GM23338 (cell line): ENCODE results near the gene SPDYA. TPM values are rescaled to one million over a fixed set of nuclear protein-coding genes. Genes with fewer than 3 reads are reported as not detected.
"Not testable (repeated sequence)": the region's sequence is repeated elsewhere in the genome, so short reads cannot be mapped to it uniquely, and the experiment has no call there.

ENCODE experiments used
- ATAC-seq: fragments of 200-7000 bp; cut with Tn5 transposase; 3 replicates; pipeline ENCODE4 v1.9.1; 2020
- DNase-seq: peaks from one replicate; pipeline ENCODE4 v3.0.0-alpha.2; 2015; ENCODE audit warnings: low spot score
- H2AFZ ChIP-seq: fragments of 200-600 bp; sonication (generic); 2 replicates; pipeline ENCODE4 v1.8.0; 2016; ENCODE audit warnings: antibody characterized with exemption, mild to moderate bottlenecking, moderate library complexity
- H3F3A ChIP-seq: fragments of 200-600 bp; sonication (generic); replicated peaks from 2 replicates; pipeline ENCODE4 v1.8.0; 2017; ENCODE audit warnings: antibody characterized with exemption, mixed run types, low read depth
- H3K27ac ChIP-seq: fragments of 200-600 bp; sonication (generic); 2 replicates; pipeline ENCODE4 v1.6.1; 2016; ENCODE audit warnings: low read depth
- H3K27me3 ChIP-seq: fragments of 200-600 bp; sonication (generic); 2 replicates; pipeline ENCODE4 v1.8.0; 2016; ENCODE audit warnings: mild to moderate bottlenecking, mixed run types, moderate library complexity; ENCODE audit not compliant: insufficient read depth
- H3K36me3 ChIP-seq: fragments of 200-600 bp; sonication (generic); 2 replicates; pipeline ENCODE4 v1.8.0; 2016; ENCODE audit warnings: mild to moderate bottlenecking; ENCODE audit not compliant: insufficient read depth
- H3K4me1 ChIP-seq: fragments of 200-600 bp; sonication (generic); 2 replicates; pipeline ENCODE4 v1.8.0; 2016; ENCODE audit warnings: mild to moderate bottlenecking, moderate library complexity; ENCODE audit not compliant: insufficient read depth
- H3K4me2 ChIP-seq: fragments of 200-600 bp; sonication (generic); 2 replicates; pipeline ENCODE4 v1.7.1; 2017; ENCODE audit warnings: mixed run types
- H3K4me3 ChIP-seq: fragments of 200-600 bp; sonication (generic); 2 replicates; pipeline ENCODE4 v1.6.1; 2016; ENCODE audit warnings: mixed run types
- H3K79me2 ChIP-seq: fragments of 200-600 bp; sonication (generic); replicated peaks from 2 replicates; pipeline ENCODE4 v1.8.0; 2017; ENCODE audit warnings: mild to moderate bottlenecking; ENCODE audit not compliant: insufficient read depth
- H3K9me2 ChIP-seq: fragments of 200-600 bp; sonication (generic); 2 replicates; pipeline ENCODE4 v1.8.0; 2017; ENCODE audit not compliant: insufficient read depth
- H4K20me1 ChIP-seq: fragments of 200-600 bp; sonication (generic); replicated peaks from 2 replicates; pipeline ENCODE4 v1.8.0; 2017; ENCODE audit warnings: mild to moderate bottlenecking; ENCODE audit not compliant: insufficient read depth
- H3K27ac Mint-ChIP-seq: 2 replicates; pipeline ENCODE4 v1.8.0; 2020; ENCODE audit warnings: inconsistent platforms, mild to moderate bottlenecking, moderate library complexity, mixed read lengths
- H3K27me3 Mint-ChIP-seq: 3 replicates; pipeline ENCODE4 v1.8.0; 2022; ENCODE audit warnings: low read depth, mild to moderate bottlenecking, moderate library complexity, mixed read lengths, inconsistent platforms; ENCODE audit not compliant: insufficient read depth, poor library complexity
- H3K36me3 Mint-ChIP-seq: 3 replicates; pipeline ENCODE4 v1.8.0; 2021; ENCODE audit warnings: low read depth, mild to moderate bottlenecking, inconsistent platforms, moderate library complexity, mixed read lengths
- H3K4me1 Mint-ChIP-seq: 3 replicates; pipeline ENCODE4 v1.8.0; 2020; ENCODE audit warnings: mild to moderate bottlenecking, inconsistent platforms, mixed read lengths
- H3K4me3 Mint-ChIP-seq: 3 replicates; pipeline ENCODE4 v1.8.0; 2021; ENCODE audit warnings: moderate library complexity, mild to moderate bottlenecking, inconsistent platforms, mixed read lengths
- H3K9me3 Mint-ChIP-seq: 3 replicates; pipeline ENCODE4 v1.8.0; 2020; ENCODE audit warnings: moderate library complexity, mild to moderate bottlenecking, inconsistent platforms, mixed read lengths
- CREB1 ChIP-seq: fragments of 250-450 bp; sonication (Bioruptor Pico); IDR thresholded peaks from 2 replicates; pipeline ENCODE4 v1.5.0; 2020; ENCODE audit warnings: low read depth, mild to moderate bottlenecking, moderate library complexity
- CTCF ChIP-seq, 2 experiments: fragments of 200-600 bp in 1 of 2; sonication (generic) in 1 of 2; conservative IDR thresholded peaks; 2 replicates each; pipeline versions ENCODE4 v1.5.1 to v1.6.1; 2016 to 2017; ENCODE audit warnings: antibody characterized with exemption in 2 of 2, low read depth in 2 of 2, mild to moderate bottlenecking in 2 of 2, moderate library complexity in 1 of 2
- ETS1 ChIP-seq: IDR thresholded peaks from 2 replicates; pipeline ENCODE4 v1.6.1; 2016; ENCODE audit warnings: antibody characterized with exemption
- EZH2 ChIP-seq: fragments of 200-600 bp; sonication (generic); IDR thresholded peaks from one replicate; pipeline ENCODE4 v1.8.0; 2017; ENCODE audit warnings: antibody characterized with exemption, mild to moderate bottlenecking, low read depth; ENCODE audit not compliant: unreplicated experiment
- EZH2phosphoT487 ChIP-seq: fragments of 200-600 bp; sonication (generic); IDR thresholded peaks from one replicate; pipeline ENCODE4 v1.8.1; 2018; ENCODE audit warnings: antibody characterized with exemption; ENCODE audit not compliant: unreplicated experiment
- JUNB ChIP-seq: IDR thresholded peaks from one replicate; pipeline ENCODE4 v1.6.1; 2016; ENCODE audit warnings: antibody characterized with exemption; ENCODE audit not compliant: unreplicated experiment
- NANOG ChIP-seq: IDR thresholded peaks from 2 replicates; pipeline ENCODE4 v1.6.1; 2016; ENCODE audit warnings: antibody characterized with exemption, borderline replicate concordance
- POLR2AphosphoS5 ChIP-seq: IDR thresholded peaks from 2 replicates; pipeline ENCODE4 v1.6.1; 2016; ENCODE audit warnings: antibody characterized with exemption, low read depth
- REST ChIP-seq: IDR thresholded peaks from one replicate; pipeline ENCODE4 v1.6.1; 2018; ENCODE audit warnings: antibody characterized with exemption; ENCODE audit not compliant: unreplicated experiment
- ZNF114 ChIP-seq: fragments of 250-450 bp; sonication (Bioruptor Pico); IDR thresholded peaks from 2 replicates; pipeline ENCODE4 v1.5.0; 2020; ENCODE audit warnings: mild to moderate bottlenecking, moderate library complexity
- ZNF331 ChIP-seq: fragments of 250-450 bp; sonication (Bioruptor Pico); IDR thresholded peaks from 2 replicates; pipeline ENCODE4 v1.5.0; 2020; ENCODE audit warnings: low read depth, mild to moderate bottlenecking, moderate library complexity
- polyA plus RNA-seq: library from polyadenylated mRNA; unstranded; fragments of >200 nt; fragmentation: Nextera tagmentation; extraction: Ambion mirVana; gene quantifications from 2 replicates; pipeline ENCODE4 v1.2.1, GENCODE V29; 2016
- total RNA-seq: library from RNA; depleted of rRNA; stranded (reverse); fragments of >200 nt; shearing (Covaris generic); gene quantifications from 2 replicates; pipeline ENCODE4 v1.2.3, GENCODE V29; 2014

The SPDYA gene
- total and polyA plus RNA-seq, 2 experiments from 2014 or later = 0.42 to 4.0 TPM

DNA sequence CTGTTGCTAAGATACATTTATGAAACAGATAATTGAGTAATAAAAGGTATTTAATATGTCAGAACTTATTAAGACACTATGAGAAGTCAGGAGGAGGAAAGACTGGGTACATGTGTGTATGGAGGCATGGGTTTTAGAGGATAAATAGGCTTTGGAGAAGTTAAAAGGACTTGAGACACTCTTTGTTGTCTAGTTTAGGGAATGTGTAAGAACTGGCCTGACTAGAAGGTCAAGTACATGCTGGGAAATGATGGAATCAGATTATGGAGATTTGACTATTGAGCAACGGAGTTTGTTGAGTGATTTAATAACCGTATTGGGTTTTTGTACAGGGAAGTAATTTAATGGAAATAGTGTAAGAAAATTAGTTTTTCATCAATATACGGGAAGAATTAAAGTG, 28.2 kb upstream of the SPDYA start (continued):
- TF ChIP-seq POLR2AphosphoS5 (no peak), ETS1 (no peak), ZNF114 (no peak)

- H3K36me3 ChIP-seq = peaks cover 51% of the 10 kb centered on the region
- H4K20me1 ChIP-seq, H3F3A ChIP-seq, DNase-seq, H3K4me3 ChIP-seq, H3K27me3 ChIP-seq, H3K4me3 Mint-ChIP-seq, H3K27ac ChIP-seq, H3K27me3 Mint-ChIP-seq, ATAC-seq, H3K4me2 ChIP-seq, H3K9me2 ChIP-seq, H2AFZ ChIP-seq, H3K4me1 ChIP-seq, H3K4me1 Mint-ChIP-seq, H3K27ac Mint-ChIP-seq, H3K9me3 Mint-ChIP-seq, H3K79me2 ChIP-seq: not testable (repeated sequence)
- H3K36me3 Mint-ChIP-seq = peaks cover 69% of the 10 kb centered on the region
Measured at GRCh38 chr2:28784570-28784969, 26.1 kb upstream of the SPDYA start.

DNA sequence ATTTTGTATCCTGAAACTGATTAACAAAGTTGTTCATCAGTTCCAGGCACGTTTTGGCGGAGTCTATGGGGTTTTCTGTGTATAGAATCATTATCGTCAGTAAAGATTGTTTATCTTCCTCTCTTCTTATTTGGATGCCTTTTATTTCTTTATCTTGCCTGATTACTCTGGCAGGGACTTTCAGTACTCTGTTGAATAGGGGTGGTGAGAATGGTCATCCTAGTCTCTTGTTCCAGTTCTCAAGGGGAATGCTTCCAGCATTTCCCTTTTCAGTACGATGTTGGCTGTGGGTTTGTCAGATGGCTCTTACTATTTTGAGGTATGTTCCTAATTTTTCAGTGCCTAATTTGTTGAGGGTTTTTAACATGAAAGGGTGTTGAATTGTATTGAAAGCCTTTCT, 14.0 kb upstream of the SPDYA start:
- no peak overlapping the region for H3K4me2 ChIP-seq
- H3K4me1 ChIP-seq = peaks cover 8% of the 10 kb centered on the region; the same call in 1 of the 2 replicates
- Mint-ChIP-seq H3K4me3 (no peak overlapping the region), H3K27ac (peak overlapping the region; percentile 38; the same call in 1 of the 2 replicates), H3K36me3 (peaks cover 55% of the 10 kb centered on the region), H3K9me3 (no peaks in the 10 kb centered on the region), H3K4me1 (no peaks in the 10 kb centered on the region), H3K27me3 (no peaks in the 10 kb centered on the region)
- no peak overlapping the region for H2AFZ ChIP-seq
- TF ChIP-seq ZNF114 (no peak), JUNB (no peak)
- H3K27me3 ChIP-seq = no peaks in the 10 kb centered on the region
- H3K79me2 ChIP-seq = peaks cover 44% of the 10 kb centered on the region
- H3K27ac ChIP-seq = no peak overlapping the region
- peaks cover 17% of the 10 kb centered on the region for H3K36me3 ChIP-seq
- DNase-seq (no peak), ATAC-seq (no peak)
- H3F3A ChIP-seq = no peaks in the 10 kb centered on the region
- no peak overlapping the region for H3K4me3 ChIP-seq
- H3K9me2 ChIP-seq = no peaks in the 10 kb centered on the region; the same call in 1 of the 2 replicates
- H4K20me1 ChIP-seq = peaks cover 22% of the 10 kb centered on the region; the same call in 1 of the 2 replicates

DNA sequence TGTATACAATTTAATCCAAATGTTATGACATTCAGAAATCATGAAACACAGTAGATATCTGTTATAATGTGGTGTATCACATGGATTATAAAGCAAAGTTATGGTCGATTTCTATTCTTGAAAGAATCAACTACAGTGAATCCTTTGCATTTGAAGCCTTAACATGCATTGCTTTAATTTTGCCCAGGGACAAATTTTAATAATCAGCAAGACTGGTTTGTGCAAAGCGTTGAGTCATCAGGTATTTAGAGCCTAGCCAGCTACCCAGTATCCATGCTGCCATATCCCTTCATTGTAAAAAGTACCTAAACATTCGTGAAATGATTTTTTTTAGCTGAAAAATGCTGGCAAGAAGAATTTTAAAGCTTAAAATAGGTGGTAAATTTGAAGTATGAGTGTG, 8.9 kb upstream of the SPDYA start:
- Mint-ChIP-seq H3K27ac (peak overlapping the region; percentile 67), H3K36me3 (peaks cover 50% of the 10 kb centered on the region), H3K27me3 (no peaks in the 10 kb centered on the region), H3K4me1 (no peaks in the 10 kb centered on the region), H3K9me3 (no peaks in the 10 kb centered on the region), H3K4me3 (no peak overlapping the region)
- Histone ChIP-seq H4K20me1 (peaks cover 3% of the 10 kb centered on the region; the same call in 1 of the 2 replicates), H3K36me3 (peaks cover 8% of the 10 kb centered on the region; the same call in 1 of the 2 replicates), H3K4me1 (no peaks in the 10 kb centered on the region), H3K27me3 (no peaks in the 10 kb centered on the region), H3F3A (no peaks in the 10 kb centered on the region), H3K9me2 (no peaks in the 10 kb centered on the region), H3K4me3 (no peak overlapping the region), H3K79me2 (peaks cover 9% of the 10 kb centered on the region), H3K27ac (no peak overlapping the region), H2AFZ (no peak overlapping the region), H3K4me2 (no peak overlapping the region)
- TF ChIP-seq REST (no peak), ZNF331 (CRISPR knock-in tag) (no peak), EZH2 (no peak), ZNF114 (no peak), CTCF (conservative IDR thresholded peaks at IDR 0.05; ENCODE audit: low read depth in 2 of 2) (no peak), CREB1 (CRISPR knock-in tag) (no peak), EZH2phosphoT487 (no peak), POLR2AphosphoS5 (no peak), JUNB (no peak), NANOG (no peak)
- DNase-seq (no peak), ATAC-seq (no peak)
